GM12891 (cell line): ENCODE data around the gene CCN5.

Experiments used
- PAX5 ChIP-seq: IDR thresholded peaks from 2 replicates; pipeline ENCODE4 v1.6.1; 2011; ENCODE audit warnings: low read length, moderate library complexity, mild to moderate bottlenecking; ENCODE audit not compliant: insufficient read depth, severe bottlenecking
- POLR2A ChIP-seq: IDR thresholded peaks from 2 replicates; pipeline ENCODE4 v1.6.1; 2011; ENCODE audit warnings: low read depth, low read length, control low read depth
- TAF1 ChIP-seq: IDR thresholded peaks from 2 replicates; pipeline ENCODE4 v1.6.1; 2011; ENCODE audit warnings: low read depth, low read length, control low read depth

GRCh38 chr20:44758247-44759101 is 43.3 kb downstream of the CCN5 start:
- TF ChIP-seq PAX5 (no peak), TAF1 (no peak), POLR2A (no peak)
